ENCODE results near the gene MYH7.

GRCh38 chr14:23389396-23389795, 46.1 kb downstream of the MYH7 start:
- no peak for TF ChIP-seq POLR2AphosphoS5 (IDR thresholded peaks at IDR 0.05; ENCODE audit: borderline replicate concordance, low read depth, low read length)
- TF ChIP-seq EZH2 (IDR thresholded peaks at IDR 0.05) = no peak
- TF ChIP-seq FOXP2 (optimal IDR thresholded peaks at IDR 0.05; ENCODE audit: control extremely low read depth, extremely low read length, insufficient read depth) = no peak

All from SK-N-MC (cell line).